OCI-LY3 (cell line): ENCODE results near the gene CMSS1.

Experiments
- EZH2phosphoT487 ChIP-seq: fragments of 200-600 bp; shearing (Covaris generic); IDR thresholded peaks from 2 replicates; pipeline ENCODE4 v1.6.1; 2018; ENCODE audit warnings: antibody characterized with exemption, mixed run types, low read depth
- TF ChIP-seq, protein P1 (sequence below): fragments of 200-600, 300-600 bp; sonication (generic); IDR thresholded peaks from 2 replicates; pipeline ENCODE4 v1.5.1; 2014; ENCODE audit warnings: antibody characterized with exemption, low read length, low read depth

DNA sequence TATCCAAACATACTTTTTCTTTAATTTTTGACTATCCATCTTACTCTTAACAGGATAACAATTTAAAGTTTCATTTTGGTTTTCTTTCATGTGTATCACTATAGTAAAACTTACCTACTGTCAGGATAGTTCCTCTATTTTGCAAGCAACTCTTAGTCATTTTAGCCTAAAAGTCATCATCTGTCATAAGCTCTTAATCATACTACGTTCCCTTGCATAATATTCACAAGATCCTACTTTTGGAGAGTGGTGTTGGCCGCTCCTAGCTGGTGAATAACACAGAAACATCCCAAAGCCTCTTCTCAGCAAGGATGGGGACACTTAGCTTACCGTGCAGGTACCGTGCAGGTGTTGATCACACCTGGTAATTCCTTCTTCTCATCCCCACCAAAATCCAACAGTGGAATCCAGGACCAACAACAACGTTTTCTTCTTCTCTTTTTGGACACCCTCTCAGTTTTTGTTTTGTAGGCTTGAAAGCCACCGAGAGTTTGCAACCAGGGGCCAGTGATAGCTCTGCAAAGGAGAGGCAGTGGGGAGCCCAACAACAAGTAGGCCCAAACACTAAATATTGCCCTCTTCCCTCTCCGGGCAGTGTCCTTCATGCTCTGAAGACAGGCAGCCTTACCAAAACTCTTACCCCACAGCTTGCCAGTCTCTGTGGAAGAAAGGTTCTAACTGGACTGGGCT is 296.2 kb downstream of the CMSS1 start:
- no peak for TF ChIP-seq EZH2phosphoT487
- TF ChIP-seq, protein P1, sequence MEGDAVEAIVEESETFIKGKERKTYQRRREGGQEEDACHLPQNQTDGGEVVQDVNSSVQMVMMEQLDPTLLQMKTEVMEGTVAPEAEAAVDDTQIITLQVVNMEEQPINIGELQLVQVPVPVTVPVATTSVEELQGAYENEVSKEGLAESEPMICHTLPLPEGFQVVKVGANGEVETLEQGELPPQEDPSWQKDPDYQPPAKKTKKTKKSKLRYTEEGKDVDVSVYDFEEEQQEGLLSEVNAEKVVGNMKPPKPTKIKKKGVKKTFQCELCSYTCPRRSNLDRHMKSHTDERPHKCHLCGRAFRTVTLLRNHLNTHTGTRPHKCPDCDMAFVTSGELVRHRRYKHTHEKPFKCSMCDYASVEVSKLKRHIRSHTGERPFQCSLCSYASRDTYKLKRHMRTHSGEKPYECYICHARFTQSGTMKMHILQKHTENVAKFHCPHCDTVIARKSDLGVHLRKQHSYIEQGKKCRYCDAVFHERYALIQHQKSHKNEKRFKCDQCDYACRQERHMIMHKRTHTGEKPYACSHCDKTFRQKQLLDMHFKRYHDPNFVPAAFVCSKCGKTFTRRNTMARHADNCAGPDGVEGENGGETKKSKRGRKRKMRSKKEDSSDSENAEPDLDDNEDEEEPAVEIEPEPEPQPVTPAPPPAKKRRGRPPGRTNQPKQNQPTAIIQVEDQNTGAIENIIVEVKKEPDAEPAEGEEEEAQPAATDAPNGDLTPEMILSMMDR: no peak
